PFSK-1 (cell line): Measurements from ENCODE around the gene RIN3.

Experiments used
- FOXP2 ChIP-seq: optimal IDR thresholded peaks from 2 replicates; pipeline ENCODE3; 2011; ENCODE audit warnings: borderline replicate concordance, control low read depth, inconsistent platforms; ENCODE audit not compliant: insufficient read depth; ENCODE audit errors: extremely low read length, extremely low read depth
- POLR2AphosphoS5 ChIP-seq: IDR thresholded peaks from 2 replicates; pipeline ENCODE4 v1.6.1; 2012; ENCODE audit warnings: low read depth, mild to moderate bottlenecking, control low read depth, low read length, moderate library complexity
- SIN3A ChIP-seq: IDR thresholded peaks from 2 replicates; pipeline ENCODE4 v1.6.1; 2012; ENCODE audit warnings: mild to moderate bottlenecking, low read length, moderate library complexity, borderline replicate concordance; ENCODE audit not compliant: insufficient read depth
- TAF1 ChIP-seq: IDR thresholded peaks from 2 replicates; pipeline ENCODE4 v1.6.1; 2012; ENCODE audit warnings: low read length, control low read depth, borderline replicate concordance; ENCODE audit not compliant: insufficient read depth

DNA sequence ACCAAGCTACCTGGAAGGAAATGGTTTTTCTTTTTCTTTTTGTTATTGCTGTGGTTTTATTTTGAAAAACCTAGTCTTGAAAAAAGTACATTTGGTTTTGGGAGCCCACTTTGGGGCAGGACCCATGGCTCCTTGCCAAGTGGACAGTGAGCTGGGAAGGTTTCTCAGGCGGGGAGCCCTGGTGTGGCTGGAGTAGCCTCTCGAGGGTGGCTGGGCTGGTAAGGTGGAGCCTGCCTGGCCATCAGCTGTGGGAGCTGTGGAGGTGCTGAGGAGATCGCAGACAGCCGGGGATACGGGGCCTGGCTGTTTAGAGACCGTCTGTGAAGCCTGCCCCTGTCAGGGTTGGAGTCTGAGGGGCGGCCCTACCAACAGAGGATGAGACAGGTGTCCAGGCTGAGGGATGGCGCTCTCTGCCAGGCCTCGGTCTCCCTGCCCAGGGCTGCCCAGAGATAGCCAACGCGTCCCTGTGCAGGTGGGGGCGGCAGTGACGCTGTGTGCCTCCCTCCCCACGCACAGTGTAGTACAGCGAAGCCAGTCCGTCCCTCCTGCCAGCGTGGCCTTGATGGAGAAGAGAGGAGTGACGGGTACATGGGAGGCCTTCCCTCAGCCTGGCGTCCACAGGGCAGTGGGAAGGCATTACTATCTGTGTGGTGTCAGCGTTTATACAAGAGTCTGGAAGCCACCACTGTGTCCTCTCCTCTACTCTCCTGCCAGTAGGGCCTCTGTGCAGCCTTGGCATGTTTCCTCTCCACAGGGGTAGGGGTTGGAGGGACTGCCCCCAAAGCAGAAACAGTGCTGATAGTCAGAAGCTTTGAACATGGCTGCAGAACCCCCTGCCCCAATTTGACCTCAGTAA is 5.9 kb downstream of the RIN3 start:
- TF ChIP-seq SIN3A: no peak
- TF ChIP-seq POLR2AphosphoS5: no peak
- no peak for TF ChIP-seq TAF1
- no peak for TF ChIP-seq FOXP2
